DOHH2 (cell line): ENCODE results near the gene ULBP2.
"Not testable (repeated sequence)": the region's sequence is repeated elsewhere in the genome, so short reads cannot be mapped to it uniquely, and the experiment has no call there.

Experiments used
- H3F3A ChIP-seq: fragments of 200-600 bp; sonication (generic), shearing (Covaris generic); 2 replicates; pipeline ENCODE4 v1.6.0; 2016; ENCODE audit warnings: antibody characterized with exemption, mild to moderate bottlenecking; ENCODE audit not compliant: control insufficient read depth, insufficient read depth
- H3K27ac ChIP-seq: fragments of 200-600 bp; sonication (generic); 2 replicates; pipeline ENCODE4 v1.5.1; 2014; ENCODE audit warnings: low read depth, mild to moderate bottlenecking, low read length, moderate library complexity
- H3K27me3 ChIP-seq: fragments of 200-600 bp; sonication (generic); 2 replicates; pipeline ENCODE4 v1.6.1; 2014; ENCODE audit warnings: mild to moderate bottlenecking, low read length, mixed read lengths; ENCODE audit not compliant: control insufficient read depth
- H3K36me3 ChIP-seq: fragments of 200-600 bp; sonication (generic); 2 replicates; pipeline ENCODE4 v1.6.1; 2014; ENCODE audit warnings: mild to moderate bottlenecking, low read length, moderate library complexity, mixed read lengths; ENCODE audit not compliant: control insufficient read depth
- H3K4me1 ChIP-seq: fragments of 200-600 bp; sonication (generic); 2 replicates; pipeline ENCODE4 v1.6.1; 2014; ENCODE audit warnings: mild to moderate bottlenecking, low read length, mixed read lengths; ENCODE audit not compliant: control insufficient read depth
- H3K4me2 ChIP-seq: fragments of 200-600 bp; sonication (generic); 2 replicates; pipeline ENCODE4 v1.6.0; 2014; ENCODE audit warnings: mild to moderate bottlenecking, low read length, moderate library complexity
- H3K4me3 ChIP-seq: fragments of 200-600 bp; sonication (generic); 2 replicates; pipeline ENCODE4 v1.5.1; 2014; ENCODE audit warnings: mild to moderate bottlenecking, low read length, mixed read lengths
- H3K79me2 ChIP-seq: fragments of 200-600 bp; sonication (generic); 2 replicates; pipeline ENCODE4 v1.6.1; 2014; ENCODE audit warnings: mild to moderate bottlenecking, low read length, mixed read lengths; ENCODE audit not compliant: control insufficient read depth
- H3K9me2 ChIP-seq: fragments of 200-600 bp; sonication (generic); replicated peaks from 2 replicates; pipeline ENCODE4 v1.6.1; 2014; ENCODE audit warnings: mild to moderate bottlenecking, low read length, mixed read lengths; ENCODE audit not compliant: control insufficient read depth
- H3K9me3 ChIP-seq: fragments of 200-600 bp; sonication (generic); 2 replicates; pipeline ENCODE4 v1.6.1; 2014; ENCODE audit warnings: antibody characterized with exemption, low read length, mixed read lengths; ENCODE audit not compliant: control insufficient read depth, insufficient read depth
- H4K20me1 ChIP-seq: fragments of 200-600 bp; sonication (generic); 2 replicates; pipeline ENCODE4 v1.6.0; 2014; ENCODE audit warnings: low read depth, mild to moderate bottlenecking, antibody characterized with exemption, low read length, moderate library complexity; ENCODE audit not compliant: control insufficient read depth, insufficient read depth
- EZH2phosphoT487 ChIP-seq: fragments of 200-600 bp; sonication (generic); IDR thresholded peaks from 2 replicates; pipeline ENCODE4 v1.6.1; 2017; ENCODE audit warnings: borderline replicate concordance, mild to moderate bottlenecking, antibody characterized with exemption, low read length, moderate library complexity, mixed read lengths
- TF ChIP-seq, protein P1 (sequence below): fragments of 200-600 bp; sonication (generic); IDR thresholded peaks from one replicate; pipeline ENCODE4 v1.5.1; 2014; ENCODE audit warnings: antibody characterized with exemption, mild to moderate bottlenecking, low read depth, low read length; ENCODE audit not compliant: poor library complexity, severe bottlenecking

ULBP2 gene

DNA sequence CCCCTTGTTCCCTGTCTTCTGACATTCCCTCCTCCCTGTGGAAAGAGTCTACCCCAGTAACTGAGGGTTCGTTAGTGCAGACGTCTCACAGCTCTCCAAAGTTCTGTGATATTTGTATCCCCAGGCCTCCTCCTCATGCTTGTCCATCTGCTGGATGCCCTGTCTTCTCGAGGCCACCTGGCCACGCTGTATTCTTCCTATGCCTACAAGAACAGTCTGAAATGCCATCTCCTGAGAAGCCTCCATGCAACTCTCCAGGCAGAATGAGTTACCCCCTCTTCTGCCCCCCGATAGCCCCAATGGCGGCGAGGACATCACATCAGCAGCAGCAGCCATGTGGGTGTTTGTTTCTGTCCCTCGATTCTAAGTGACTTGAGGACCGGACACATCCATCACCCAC lies 9.3 kb downstream of the ULBP2 start:
- H3K9me2 ChIP-seq, result no peaks in the 10 kb centered on the region
- no peaks in the 10 kb centered on the region for H3K4me1 ChIP-seq
- no peak overlapping the region for H3K4me3 ChIP-seq
- H3F3A ChIP-seq, result no peaks in the 10 kb centered on the region
- peaks cover 49% of the 10 kb centered on the region for H3K27me3 ChIP-seq
- H4K20me1 ChIP-seq, result no peaks in the 10 kb centered on the region
- TF ChIP-seq EZH2phosphoT487, result no peak
- TF ChIP-seq, protein P1, sequence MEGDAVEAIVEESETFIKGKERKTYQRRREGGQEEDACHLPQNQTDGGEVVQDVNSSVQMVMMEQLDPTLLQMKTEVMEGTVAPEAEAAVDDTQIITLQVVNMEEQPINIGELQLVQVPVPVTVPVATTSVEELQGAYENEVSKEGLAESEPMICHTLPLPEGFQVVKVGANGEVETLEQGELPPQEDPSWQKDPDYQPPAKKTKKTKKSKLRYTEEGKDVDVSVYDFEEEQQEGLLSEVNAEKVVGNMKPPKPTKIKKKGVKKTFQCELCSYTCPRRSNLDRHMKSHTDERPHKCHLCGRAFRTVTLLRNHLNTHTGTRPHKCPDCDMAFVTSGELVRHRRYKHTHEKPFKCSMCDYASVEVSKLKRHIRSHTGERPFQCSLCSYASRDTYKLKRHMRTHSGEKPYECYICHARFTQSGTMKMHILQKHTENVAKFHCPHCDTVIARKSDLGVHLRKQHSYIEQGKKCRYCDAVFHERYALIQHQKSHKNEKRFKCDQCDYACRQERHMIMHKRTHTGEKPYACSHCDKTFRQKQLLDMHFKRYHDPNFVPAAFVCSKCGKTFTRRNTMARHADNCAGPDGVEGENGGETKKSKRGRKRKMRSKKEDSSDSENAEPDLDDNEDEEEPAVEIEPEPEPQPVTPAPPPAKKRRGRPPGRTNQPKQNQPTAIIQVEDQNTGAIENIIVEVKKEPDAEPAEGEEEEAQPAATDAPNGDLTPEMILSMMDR, result no peak
- H3K9me3 ChIP-seq, result no peaks in the 10 kb centered on the region
- H3K27ac ChIP-seq, result no peak overlapping the region
- H3K36me3 ChIP-seq, result no peaks in the 10 kb centered on the region
- no peak overlapping the region for H3K4me2 ChIP-seq
- no peaks in the 10 kb centered on the region for H3K79me2 ChIP-seq

DNA sequence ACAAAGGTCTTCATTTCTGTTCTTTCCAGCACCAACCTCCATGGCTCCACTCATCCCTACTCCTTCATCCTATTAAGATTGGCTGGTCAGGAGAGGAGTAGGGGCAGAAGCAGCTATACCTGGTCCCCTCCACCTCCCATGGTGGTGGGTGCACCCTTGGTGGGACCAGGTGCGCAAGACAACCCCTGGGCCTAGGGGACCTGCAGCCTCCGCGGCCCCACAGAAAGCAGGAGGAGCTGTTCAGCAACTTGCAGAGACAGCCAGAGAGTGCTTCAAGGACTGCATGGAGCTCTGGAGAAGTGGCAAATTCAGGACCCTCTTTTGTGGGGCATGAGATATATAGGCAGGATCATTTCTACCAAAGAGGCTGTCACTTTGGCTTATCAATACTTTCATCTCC lies 9.8 kb downstream of the ULBP2 start:
- H3K27me3 ChIP-seq, result peaks cover 49% of the 10 kb centered on the region
- H3K27ac ChIP-seq, result no peak overlapping the region
- TF ChIP-seq, protein P1, result no peak
- no peak for TF ChIP-seq EZH2phosphoT487

DNA sequence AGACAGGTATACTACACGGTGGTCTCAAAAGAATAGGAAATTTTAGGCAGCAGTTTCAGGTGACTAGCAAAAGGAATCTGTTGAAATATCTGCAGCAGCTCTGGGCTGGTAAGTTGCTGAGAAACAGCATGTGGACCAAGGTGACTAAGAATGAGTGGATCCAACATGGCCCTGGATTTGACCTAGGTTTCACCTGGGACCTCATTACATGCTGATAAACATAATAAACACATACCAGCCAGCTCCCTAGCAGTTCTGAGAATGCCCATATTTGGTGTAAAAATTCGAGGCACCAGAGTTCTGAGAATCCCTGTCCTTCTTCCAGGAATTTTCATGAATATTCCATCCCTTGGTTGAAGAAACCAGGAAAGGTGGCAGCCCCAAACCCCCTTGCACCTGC lies 11.6 kb downstream of the ULBP2 start:
- not testable (repeated sequence) for H3F3A ChIP-seq, H3K4me2 ChIP-seq, H3K4me1 ChIP-seq, H3K36me3 ChIP-seq, H3K4me3 ChIP-seq, H3K27ac ChIP-seq, H3K79me2 ChIP-seq, H3K9me3 ChIP-seq, H3K9me2 ChIP-seq, H4K20me1 ChIP-seq
- peaks cover 53% of the 10 kb centered on the region for H3K27me3 ChIP-seq

More for the DNA sequence above, 9.8 kb downstream of the ULBP2 start:
- no peaks in the 10 kb centered on the region for H3K79me2 ChIP-seq
- H3K4me3 ChIP-seq, result no peak overlapping the region
- no peaks in the 10 kb centered on the region for H3K9me2 ChIP-seq
- no peaks in the 10 kb centered on the region for H3K9me3 ChIP-seq
- no peak overlapping the region for H3K4me2 ChIP-seq
- H3K36me3 ChIP-seq, result no peaks in the 10 kb centered on the region
- H3F3A ChIP-seq, result no peaks in the 10 kb centered on the region
- no peaks in the 10 kb centered on the region for H4K20me1 ChIP-seq
- no peaks in the 10 kb centered on the region for H3K4me1 ChIP-seq

DNA sequence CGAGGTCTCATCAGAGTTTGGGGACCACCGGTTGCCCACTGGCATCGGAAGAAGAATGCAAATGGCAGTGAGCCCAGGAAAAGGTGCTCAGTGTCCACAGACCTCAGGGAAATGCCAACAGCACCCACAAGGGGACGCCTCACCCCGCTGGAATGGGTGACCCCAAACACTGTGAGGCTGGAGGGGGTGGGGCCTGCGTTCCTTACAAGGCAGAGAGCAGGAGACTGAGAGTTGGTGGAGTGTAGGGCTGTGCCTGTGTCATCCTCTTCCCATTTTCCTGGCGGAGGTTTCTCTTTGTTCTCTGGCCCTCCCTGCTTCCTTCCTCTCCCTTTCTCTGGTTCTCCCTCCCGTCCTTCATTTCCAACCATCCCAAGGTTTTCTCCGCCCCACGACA lies 12.1 kb downstream of the ULBP2 start:
- H3K9me3 ChIP-seq, H3K36me3 ChIP-seq, H3K79me2 ChIP-seq, H3K27ac ChIP-seq, H3K4me2 ChIP-seq, H3K9me2 ChIP-seq, H3F3A ChIP-seq, H4K20me1 ChIP-seq, H3K4me1 ChIP-seq, H3K4me3 ChIP-seq: not testable (repeated sequence)
- H3K27me3 ChIP-seq, result peaks cover 53% of the 10 kb centered on the region

DNA sequence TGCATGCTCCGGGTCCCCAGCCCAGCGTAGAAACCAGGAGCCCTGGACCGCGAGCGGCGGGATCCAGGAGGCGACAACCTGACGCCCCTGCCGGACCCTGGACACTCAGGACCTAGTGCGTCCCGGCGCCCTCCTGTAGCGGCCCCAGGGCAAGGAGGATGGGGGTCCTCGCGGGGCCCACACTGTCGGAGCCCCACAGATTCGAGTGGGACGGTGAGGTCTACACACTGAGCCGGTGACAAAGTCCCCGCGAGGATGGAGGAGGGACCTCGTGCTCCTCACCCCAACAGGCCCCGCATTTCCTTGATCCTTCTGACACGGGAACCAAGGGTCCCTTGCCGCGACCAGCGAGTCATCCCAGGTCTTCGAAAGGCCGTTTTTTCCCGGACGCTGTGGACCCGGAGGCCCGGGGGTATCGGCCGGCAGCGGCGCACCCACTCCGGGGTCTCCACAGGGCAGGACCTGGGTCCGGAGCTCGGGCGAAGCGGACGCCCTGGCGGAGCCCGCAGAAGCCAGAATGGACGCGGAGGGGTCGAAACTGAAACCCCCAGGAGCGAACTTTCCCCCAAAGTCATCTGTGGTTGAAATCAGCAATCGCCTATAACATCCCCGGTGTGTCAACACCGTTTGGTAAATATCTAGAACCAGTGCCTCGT lies 12.6 kb downstream of the ULBP2 start:
- not testable (repeated sequence) for H3K9me2 ChIP-seq, H3K4me1 ChIP-seq, H3K4me3 ChIP-seq, H3K27ac ChIP-seq, H4K20me1 ChIP-seq, H3K4me2 ChIP-seq, H3K9me3 ChIP-seq, H3F3A ChIP-seq, H3K79me2 ChIP-seq, H3K36me3 ChIP-seq
- H3K27me3 ChIP-seq, result peaks cover 57% of the 10 kb centered on the region

DNA sequence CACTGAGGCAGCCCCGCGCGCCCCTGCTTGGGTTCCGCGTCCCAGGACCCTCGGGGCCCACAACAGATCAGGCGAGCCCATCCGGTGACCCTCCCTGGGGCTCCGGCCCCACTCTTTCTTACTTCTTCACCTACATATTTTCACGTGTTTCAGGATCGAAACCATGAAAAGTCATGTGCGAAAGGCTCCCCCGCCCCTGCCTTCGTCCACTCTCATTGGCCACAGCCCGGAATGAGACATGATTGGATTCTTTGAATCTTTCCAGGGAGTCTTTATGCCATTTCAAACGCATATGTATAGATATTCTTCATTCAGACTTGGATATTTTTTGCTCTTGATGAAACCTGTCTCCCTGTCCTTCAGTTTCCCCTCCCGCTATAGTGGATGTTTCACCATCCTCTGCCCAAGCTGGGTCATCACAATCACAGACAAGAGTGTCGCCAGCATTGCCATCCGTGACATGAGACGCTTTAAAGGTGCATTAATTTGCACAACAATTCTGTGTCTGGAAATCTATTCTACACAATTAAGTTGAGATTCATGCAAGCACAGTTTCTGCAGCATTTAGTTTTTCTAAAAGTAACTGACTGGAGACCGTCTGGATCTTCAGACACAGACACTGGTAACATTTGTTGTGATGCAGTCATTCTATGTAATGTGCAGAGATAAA lies 13.3 kb downstream of the ULBP2 start:
- not testable (repeated sequence) for H4K20me1 ChIP-seq, H3K36me3 ChIP-seq, H3K9me2 ChIP-seq, H3K4me3 ChIP-seq, H3K4me2 ChIP-seq, H3K27ac ChIP-seq, H3F3A ChIP-seq, H3K9me3 ChIP-seq, H3K4me1 ChIP-seq, H3K79me2 ChIP-seq
- H3K27me3 ChIP-seq, result peaks cover 52% of the 10 kb centered on the region
